ENCODE data around the gene GRK5. TPM values are rescaled to one million over a fixed set of nuclear protein-coding genes. Genes with fewer than 3 reads are reported as not detected.

Gene GRK5
- total RNA-seq, 1 donor, result 16.0 TPM

DNA sequence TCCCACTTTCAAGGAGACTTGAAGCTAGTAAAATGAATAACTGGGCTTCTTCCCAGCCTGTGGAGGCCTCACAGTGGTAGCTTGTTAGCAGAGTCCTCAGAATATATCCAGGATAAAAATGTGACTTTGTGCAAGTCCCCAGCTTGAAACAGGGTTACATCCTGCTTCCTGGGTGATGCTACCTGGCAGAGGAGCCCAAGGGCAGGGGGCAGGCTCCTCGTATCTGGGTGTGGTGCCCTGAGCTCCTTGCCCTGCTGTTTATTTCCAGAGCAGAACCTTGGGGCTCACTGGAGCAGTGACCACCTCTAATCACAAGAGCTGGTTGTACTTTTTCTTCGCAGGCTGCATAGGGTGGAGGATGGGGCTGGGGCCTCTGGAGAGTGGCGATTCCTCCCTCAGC lies 94.8 kb downstream of the GRK5 start:
- H3K4me3 ChIP-seq (ENCODE audit: low read depth, low read length), result no peak overlapping the region

DNA sequence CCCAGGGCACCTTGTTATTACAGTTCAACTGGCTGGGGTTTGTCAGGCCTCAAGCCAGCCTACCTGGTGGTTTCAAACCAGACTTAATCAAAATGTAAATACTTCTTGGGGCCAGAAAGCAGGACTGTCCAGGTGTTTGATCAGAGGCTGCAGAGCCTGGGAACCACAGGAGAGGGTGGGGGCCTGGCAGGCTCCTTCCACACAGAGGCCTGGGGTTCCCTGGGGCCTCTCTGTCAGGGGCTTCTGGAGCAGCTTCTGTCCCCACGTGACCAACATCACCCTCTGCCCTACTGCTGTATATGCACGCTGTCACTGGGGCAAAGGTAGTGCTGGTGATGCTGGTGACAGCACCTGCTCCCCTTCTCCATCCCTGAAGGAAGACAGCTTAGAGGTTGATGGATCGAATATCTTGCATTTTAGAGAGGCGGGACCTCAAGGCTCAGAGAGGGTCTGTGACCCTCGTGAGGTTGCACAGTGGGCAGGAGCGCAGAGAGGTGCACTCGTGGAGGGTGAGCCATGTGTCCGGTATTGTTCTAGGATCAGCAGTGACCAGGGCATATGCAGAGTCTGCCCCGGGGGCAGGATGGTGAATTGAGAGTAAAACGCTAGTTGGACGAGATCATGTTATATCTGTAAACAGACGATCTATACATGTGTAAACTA lies 95.4 kb downstream of the GRK5 start:
- H3K4me3 ChIP-seq (ENCODE audit: low read depth, low read length), result no peak overlapping the region
- DNase-seq (ENCODE audit: low read depth), result no peak
- TF ChIP-seq, protein P1, sequence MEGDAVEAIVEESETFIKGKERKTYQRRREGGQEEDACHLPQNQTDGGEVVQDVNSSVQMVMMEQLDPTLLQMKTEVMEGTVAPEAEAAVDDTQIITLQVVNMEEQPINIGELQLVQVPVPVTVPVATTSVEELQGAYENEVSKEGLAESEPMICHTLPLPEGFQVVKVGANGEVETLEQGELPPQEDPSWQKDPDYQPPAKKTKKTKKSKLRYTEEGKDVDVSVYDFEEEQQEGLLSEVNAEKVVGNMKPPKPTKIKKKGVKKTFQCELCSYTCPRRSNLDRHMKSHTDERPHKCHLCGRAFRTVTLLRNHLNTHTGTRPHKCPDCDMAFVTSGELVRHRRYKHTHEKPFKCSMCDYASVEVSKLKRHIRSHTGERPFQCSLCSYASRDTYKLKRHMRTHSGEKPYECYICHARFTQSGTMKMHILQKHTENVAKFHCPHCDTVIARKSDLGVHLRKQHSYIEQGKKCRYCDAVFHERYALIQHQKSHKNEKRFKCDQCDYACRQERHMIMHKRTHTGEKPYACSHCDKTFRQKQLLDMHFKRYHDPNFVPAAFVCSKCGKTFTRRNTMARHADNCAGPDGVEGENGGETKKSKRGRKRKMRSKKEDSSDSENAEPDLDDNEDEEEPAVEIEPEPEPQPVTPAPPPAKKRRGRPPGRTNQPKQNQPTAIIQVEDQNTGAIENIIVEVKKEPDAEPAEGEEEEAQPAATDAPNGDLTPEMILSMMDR (IDR thresholded peaks at IDR 0.05; ENCODE audit: insufficient read depth, low read depth, low read length), result no peak

More for the DNA sequence above, 94.8 kb downstream of the GRK5 start:
- DNase-seq (ENCODE audit: low read depth), result no peak
- TF ChIP-seq, protein P1 (IDR thresholded peaks at IDR 0.05; ENCODE audit: insufficient read depth, low read depth, low read length), result no peak

DNA sequence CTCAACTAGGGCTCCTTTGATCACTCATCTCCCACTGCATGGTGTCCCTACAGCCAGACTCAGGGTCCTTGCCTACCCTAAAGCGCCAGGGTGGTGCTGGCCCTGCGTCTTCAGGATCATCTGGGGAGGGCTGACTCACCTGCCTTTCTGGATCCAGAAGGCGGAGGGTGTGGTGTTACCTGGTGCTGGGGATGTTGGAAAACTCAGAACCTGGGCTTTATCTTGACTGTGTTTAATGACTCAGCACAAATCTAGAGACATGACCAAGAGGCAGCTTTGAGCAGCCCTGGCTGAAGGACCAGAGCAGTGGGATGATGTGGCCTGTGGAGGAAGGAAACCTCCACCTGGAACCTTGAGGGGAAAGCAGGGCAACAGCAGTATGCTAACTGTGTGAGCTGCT lies 96.5 kb downstream of the GRK5 start:
- DNase-seq (ENCODE audit: low read depth), result no peak
- H3K4me3 ChIP-seq (ENCODE audit: low read depth, low read length), result no peak overlapping the region
- TF ChIP-seq, protein P1 (IDR thresholded peaks at IDR 0.05; ENCODE audit: insufficient read depth, low read depth, low read length), result no peak

DNA sequence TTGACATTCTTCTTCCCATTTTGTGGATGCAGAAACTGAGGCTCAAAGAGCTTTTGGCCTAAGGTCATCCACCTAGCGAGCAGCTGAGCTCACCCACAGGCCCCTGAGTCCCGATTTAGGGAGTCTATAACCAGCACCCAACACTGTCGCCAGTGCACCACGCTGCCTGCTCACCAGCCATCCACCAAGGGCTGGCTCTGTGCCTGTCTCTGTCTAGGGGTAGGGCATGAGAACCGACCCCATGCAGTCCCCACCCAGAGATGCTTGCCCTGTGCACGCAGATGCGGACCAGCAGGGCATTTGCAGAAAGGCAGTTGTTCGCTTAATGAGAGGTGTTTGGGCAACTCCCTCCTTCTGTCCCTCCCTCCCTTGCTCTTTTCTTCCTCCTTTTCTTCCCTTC lies 97.2 kb downstream of the GRK5 start:
- TF ChIP-seq, protein P1 (IDR thresholded peaks at IDR 0.05; ENCODE audit: insufficient read depth, low read depth, low read length), result no peak
- DNase-seq (ENCODE audit: low read depth), result no peak
- H3K4me3 ChIP-seq (ENCODE audit: low read depth, low read length), result no peak overlapping the region

DNA sequence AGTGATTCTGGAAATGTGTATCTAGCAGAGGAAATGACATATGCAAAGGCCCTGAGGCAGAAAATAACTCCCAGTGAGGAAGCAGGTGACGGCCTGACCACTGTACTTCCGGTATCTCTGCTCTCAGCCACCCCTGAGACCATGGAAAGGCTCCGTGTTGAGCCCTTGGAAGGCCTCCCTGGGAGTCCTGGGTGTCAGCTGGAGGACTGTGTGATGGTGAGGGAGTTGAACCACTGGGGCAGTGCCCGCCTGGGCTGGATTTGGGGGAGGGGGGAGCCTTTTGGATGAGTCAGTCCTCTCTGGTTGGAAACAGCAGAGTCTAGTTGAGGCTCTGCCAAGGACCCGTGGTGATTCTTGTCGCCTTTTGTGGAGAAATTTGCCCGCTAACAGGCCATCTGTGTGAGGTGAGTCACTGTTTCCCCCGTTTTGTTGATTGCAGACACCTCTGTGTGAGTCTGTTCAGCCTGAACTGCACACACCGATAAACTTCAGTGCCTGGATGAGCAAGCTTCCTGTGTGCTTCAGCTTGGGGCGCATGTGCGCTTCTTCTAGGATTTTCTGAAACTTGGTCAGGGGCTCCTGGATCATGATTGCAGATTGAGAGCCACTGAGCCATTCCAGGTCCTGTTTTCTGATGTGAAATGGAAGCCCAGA lies 98.6 kb downstream of the GRK5 start:
- peak; percentile 99 for DNase-seq (ENCODE audit: low read depth)
- TF ChIP-seq, protein P1 (IDR thresholded peaks at IDR 0.05; ENCODE audit: insufficient read depth, low read depth, low read length), result no peak
- H3K4me3 ChIP-seq (ENCODE audit: low read depth, low read length), result no peak overlapping the region

DNA sequence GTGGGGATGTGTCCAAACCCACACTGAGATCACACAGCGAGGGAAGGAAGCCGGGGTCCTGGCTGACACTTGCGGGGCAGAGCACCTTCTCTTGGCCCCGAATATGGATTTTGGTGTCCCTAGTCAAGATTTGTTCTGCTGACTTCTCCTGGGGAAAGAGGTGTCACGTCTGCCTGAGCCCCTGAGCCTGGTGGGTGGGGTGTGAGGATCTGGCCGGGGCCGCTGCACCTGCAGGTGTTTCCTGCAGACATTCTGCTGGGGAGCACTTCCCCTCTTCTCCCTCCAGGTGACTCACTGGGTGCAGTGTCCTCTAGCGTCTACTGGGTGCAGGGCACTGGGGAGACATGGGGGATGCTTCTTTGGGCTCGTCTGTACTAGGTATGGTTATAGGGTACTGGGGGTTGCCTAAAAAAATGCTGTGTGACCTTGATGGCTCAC lies 99.2 kb downstream of the GRK5 start:
- TF ChIP-seq, protein P1 (IDR thresholded peaks at IDR 0.05; ENCODE audit: insufficient read depth, low read depth, low read length), result peak; percentile 42
- H3K4me3 ChIP-seq (ENCODE audit: low read depth, low read length), result no peak overlapping the region
- DNase-seq (ENCODE audit: low read depth), result no peak

All from fibroblast of villous mesenchyme (primary cell).